ENCODE measurements around the gene NCKAP5.
A peak's percentile ranks its signal among the peaks of the same experiment; 100 is the strongest.
"Not testable (repeated sequence)": the region's sequence is repeated elsewhere in the genome, so short reads cannot be mapped to it uniquely, and the experiment has no call there.

The NCKAP5 gene

GRCh38 chr2:132875193-132875592 is 693.1 kb downstream of the NCKAP5 start:
- DNase-seq (ENCODE audit: low read depth): no peak

GRCh38 chr2:132873738-132874137 is 694.5 kb downstream of the NCKAP5 start:
- DNase-seq (ENCODE audit: low read depth): no peak

- no peak for DNase-seq (ENCODE audit: low read depth)
Measured at GRCh38 chr2:132871831-132872230, 696.4 kb downstream of the NCKAP5 start.

- no peak for DNase-seq (ENCODE audit: low read depth)
Measured at GRCh38 chr2:132863961-132864360, 704.3 kb downstream of the NCKAP5 start.

GRCh38 chr2:132860220-132860619 is 708.0 kb downstream of the NCKAP5 start:
- no peak for DNase-seq (ENCODE audit: low read depth)

- DNase-seq (ENCODE audit: low read depth): no peak
Measured at GRCh38 chr2:132859590-132859989, 708.7 kb downstream of the NCKAP5 start.

GRCh38 chr2:132857319-132857718 is 710.9 kb downstream of the NCKAP5 start:
- no peak for DNase-seq (ENCODE audit: low read depth)

- no peak for DNase-seq (ENCODE audit: low read depth)
Measured at GRCh38 chr2:132850688-132851087, 717.6 kb downstream of the NCKAP5 start.

GRCh38 chr2:132849118-132849517 is 719.1 kb downstream of the NCKAP5 start:
- DNase-seq (ENCODE audit: low read depth): peak; percentile 23

GRCh38 chr2:132845339-132845738 is 722.9 kb downstream of the NCKAP5 start:
- no peak for DNase-seq (ENCODE audit: low read depth)

- no peak for DNase-seq (ENCODE audit: low read depth)
Measured at GRCh38 chr2:132844585-132844984, 723.7 kb downstream of the NCKAP5 start.

- no peak for DNase-seq (ENCODE audit: low read depth)
Measured at GRCh38 chr2:132837769-132838168, 730.5 kb downstream of the NCKAP5 start.

- no peak for DNase-seq (ENCODE audit: low read depth)
Measured at GRCh38 chr2:132830321-132830827, 737.9 kb downstream of the NCKAP5 start.

GRCh38 chr2:132825601-132826000 is 742.7 kb downstream of the NCKAP5 start:
- no peak for DNase-seq (ENCODE audit: low read depth)

- no peak for DNase-seq (ENCODE audit: low read depth)
Measured at GRCh38 chr2:132824716-132825115, 743.5 kb downstream of the NCKAP5 start.

- no peak for DNase-seq (ENCODE audit: low read depth)
Measured at GRCh38 chr2:132816234-132816633, 752.0 kb downstream of the NCKAP5 start.

GRCh38 chr2:132815516-132815915 is 752.7 kb downstream of the NCKAP5 start:
- peak; percentile 87 for DNase-seq (ENCODE audit: low read depth)

- DNase-seq (ENCODE audit: low read depth): no peak
Measured at GRCh38 chr2:132814651-132815050, 753.6 kb downstream of the NCKAP5 start.

- DNase-seq (ENCODE audit: low read depth): no peak
Measured at GRCh38 chr2:132813422-132813821, 754.8 kb downstream of the NCKAP5 start.

- DNase-seq (ENCODE audit: low read depth): no peak
Measured at GRCh38 chr2:132811148-132811915, 756.9 kb downstream of the NCKAP5 start.

- not testable (repeated sequence) for DNase-seq (ENCODE audit: low read depth)
Measured at GRCh38 chr2:132809962-132810361, 758.3 kb downstream of the NCKAP5 start.

GRCh38 chr2:132804051-132804450 is 764.2 kb downstream of the NCKAP5 start:
- no peak for DNase-seq (ENCODE audit: low read depth)

GRCh38 chr2:132798341-132798740 is 769.9 kb downstream of the NCKAP5 start:
- no peak for DNase-seq (ENCODE audit: low read depth)

- peak; percentile 68 for DNase-seq (ENCODE audit: low read depth)
Measured at GRCh38 chr2:132797556-132797955, 770.7 kb downstream of the NCKAP5 start.

All from HS-27A (cell line).